Fibroblast of skin of left biceps (primary cell): ENCODE data around the gene C7orf33.
"Not testable (repeated sequence)": the region's sequence is repeated elsewhere in the genome, so short reads cannot be mapped to it uniquely, and the experiment has no call there.

Source experiments
- DNase-seq, 2 experiments: peaks; one replicate each; pipeline ENCODE4 v3.0.0-alpha.2; 2013; ENCODE audit warnings: low read depth in 2 of 2

Gene C7orf33

DNA sequence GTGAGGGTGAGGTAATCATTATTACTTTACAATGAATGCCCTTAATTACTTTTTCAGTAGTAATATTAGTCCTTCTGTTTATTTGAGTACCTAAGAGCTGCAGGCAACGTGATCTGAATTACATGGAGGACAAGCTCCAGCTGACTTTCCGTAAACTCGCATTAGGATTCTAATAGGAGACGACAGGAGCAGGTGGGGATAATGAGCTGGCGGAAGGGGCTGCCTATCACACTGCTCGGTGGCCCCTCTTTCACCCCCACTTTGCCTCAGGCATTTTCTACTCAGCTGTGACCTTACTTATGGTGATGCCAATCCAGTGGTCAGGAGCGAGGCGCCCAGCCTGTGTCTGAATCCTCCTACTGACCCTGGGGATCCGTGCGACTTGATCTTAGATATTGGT lies at the start of gene C7orf33:
C7orf33 (plus strand) TSS at position 296 of the 400 bp plus-strand sequence. CDS start 160 bp downstream, outside the sequence.
- no peak for DNase-seq

GRCh38 chr7:148541891-148542504 lies 48.6 kb upstream of the C7orf33 start:
- no peak for DNase-seq

GRCh38 chr7:148543302-148543701 lies 47.3 kb upstream of the C7orf33 start:
- DNase-seq = no peak

DNA sequence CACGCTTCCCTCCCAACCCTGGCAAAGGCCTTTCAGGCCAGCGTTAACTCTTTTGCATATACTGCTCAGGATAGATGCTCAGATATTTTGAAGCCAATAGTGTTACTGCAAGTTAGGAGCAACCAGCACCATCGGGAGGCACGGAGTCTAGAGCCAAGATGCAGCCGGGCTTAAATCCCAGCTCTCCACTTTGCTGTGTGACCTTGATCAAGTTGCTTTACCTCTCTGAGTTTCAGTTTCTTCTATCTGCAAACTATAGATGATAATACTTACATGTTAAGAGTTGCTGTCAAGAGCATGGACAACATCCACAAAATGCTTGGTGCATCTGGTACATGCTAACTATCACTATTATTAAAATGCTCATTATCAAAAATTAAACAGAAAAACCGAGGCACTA lies 45.4 kb upstream of the C7orf33 start:
- no peak for DNase-seq

DNA sequence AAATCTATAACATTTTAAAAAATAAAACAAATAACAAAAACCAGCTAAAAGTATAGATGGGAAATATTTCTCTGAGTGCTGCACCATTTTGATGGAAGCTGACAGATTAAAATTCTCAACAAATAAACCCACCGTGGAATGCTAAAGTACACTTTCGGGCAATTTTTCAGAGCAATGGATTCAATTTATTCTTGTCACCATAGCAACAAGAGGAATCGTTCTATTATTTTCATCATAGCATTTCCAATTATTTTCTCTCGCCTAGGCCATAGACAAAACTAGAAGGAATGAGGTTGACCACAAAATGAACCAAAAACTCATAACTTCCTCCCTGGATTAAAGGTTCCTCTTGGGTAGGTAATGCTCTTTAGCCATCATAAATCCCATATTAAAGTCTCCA lies 44.6 kb upstream of the C7orf33 start:
- DNase-seq = no peak

GRCh38 chr7:148546857-148547256 lies 43.7 kb upstream of the C7orf33 start:
- no peak for DNase-seq

- DNase-seq = no peak
Observed at GRCh38 chr7:148547951-148548350, 42.6 kb upstream of the C7orf33 start.

GRCh38 chr7:148553979-148554378 lies 36.6 kb upstream of the C7orf33 start:
- DNase-seq = no peak

- no peak for DNase-seq
Observed at GRCh38 chr7:148556892-148557291, 33.7 kb upstream of the C7orf33 start.

GRCh38 chr7:148558914-148559313 lies 31.7 kb upstream of the C7orf33 start:
- no peak for DNase-seq

- no peak for DNase-seq
Observed at GRCh38 chr7:148561099-148561498, 29.5 kb upstream of the C7orf33 start.

DNA sequence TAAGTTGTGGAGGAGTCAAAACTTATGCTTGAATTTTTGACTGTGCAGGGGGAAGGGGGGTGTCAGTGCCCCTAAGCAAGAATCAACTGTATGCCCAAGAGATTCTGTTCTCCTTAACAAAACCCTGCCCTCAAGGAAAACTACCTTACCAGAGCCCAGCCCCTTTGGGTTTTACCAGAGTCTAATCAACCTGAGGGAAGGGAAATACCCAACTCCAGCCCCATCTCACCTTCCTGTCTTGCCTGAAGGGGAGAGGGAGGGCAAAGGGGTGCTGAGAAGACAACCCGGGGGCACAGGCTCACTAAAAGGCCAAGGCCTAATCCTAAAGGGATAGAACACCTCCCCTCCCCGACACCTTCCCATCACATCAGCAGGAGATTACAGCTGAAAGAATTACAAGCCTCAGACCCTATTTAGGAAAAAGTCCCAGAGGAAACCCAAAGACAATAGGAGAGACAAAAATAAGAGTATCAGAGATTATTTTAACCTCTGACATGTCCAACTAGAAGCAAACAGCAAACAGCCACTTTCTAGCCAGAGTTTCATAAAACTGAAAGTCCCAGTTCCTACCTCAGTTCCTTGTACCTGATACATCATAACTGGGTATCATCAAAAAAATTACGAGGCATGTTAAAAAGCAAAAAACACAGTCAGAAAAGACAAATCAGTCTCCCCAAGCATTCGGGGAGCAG lies 26.8 kb upstream of the C7orf33 start:
- DNase-seq = no peak

DNA sequence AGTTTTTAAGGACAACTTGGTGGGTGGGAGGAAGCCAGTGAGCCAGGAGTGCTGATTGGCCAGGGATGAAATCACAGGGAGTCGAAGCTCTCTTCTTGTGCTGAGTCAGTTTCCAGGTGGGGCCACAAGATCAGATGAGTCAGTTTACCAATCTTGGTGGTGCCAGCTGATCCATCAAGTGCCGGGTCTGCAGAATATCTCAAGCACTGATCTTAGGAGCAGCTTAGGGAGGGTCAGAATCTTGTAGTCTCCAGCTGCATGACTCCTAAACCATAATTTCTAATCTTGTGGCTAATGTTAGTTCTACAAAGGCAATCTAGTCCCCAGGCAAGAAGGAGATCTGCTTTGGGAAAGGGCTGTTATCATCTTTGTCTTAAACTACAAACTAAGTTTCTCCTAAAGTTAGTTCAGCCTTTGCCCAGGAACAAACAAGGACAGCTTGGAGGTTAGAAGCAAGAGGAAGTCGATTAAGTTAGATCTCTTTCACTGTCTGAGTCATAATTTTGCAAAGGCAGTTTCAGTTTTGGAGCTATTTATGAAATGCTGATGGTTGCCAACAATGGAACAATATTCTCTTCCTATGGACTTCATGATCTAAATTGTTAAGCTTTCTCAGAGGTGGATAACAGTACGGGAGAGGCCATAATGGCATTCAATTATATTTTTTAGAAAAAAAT lies 26.2 kb upstream of the C7orf33 start:
- DNase-seq = not testable (repeated sequence)

DNA sequence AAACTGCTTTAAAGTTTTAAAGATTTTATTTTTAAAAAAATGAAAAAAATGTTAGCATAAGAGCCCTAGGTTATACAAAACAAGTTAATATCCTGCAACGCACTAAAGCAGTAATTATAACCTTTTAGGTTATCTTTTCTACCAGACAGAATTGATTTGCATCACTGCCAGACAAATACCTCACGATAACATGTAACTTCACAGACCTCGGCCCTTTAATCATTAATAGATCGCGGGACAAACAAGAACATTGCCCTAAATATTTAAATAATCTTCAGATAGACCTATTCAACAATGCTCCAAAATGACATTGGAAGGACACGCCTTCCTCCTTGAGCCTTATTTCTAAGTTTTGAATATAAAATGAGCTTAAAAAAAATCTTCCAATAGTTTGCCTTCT lies 23.8 kb upstream of the C7orf33 start:
- DNase-seq = no peak

DNA sequence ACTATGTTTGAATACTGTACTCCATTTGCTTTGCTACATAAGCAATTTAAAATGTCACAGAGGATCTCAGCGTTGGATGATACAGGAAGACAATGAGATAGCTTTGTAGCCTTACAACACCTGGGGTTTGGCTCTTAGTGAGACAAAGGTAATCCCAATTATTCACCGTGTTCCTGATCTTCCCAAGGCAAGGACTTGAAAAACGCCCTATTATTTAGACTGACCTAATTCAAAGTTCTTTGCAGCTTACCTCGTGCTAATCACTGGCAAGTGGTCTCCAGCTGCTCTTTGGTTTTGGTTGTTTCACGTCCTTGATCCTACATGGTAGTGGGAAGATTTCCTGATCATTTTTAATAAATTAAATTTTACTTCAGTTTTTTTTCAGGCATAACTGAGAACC lies 23.0 kb upstream of the C7orf33 start:
- no peak for DNase-seq

DNA sequence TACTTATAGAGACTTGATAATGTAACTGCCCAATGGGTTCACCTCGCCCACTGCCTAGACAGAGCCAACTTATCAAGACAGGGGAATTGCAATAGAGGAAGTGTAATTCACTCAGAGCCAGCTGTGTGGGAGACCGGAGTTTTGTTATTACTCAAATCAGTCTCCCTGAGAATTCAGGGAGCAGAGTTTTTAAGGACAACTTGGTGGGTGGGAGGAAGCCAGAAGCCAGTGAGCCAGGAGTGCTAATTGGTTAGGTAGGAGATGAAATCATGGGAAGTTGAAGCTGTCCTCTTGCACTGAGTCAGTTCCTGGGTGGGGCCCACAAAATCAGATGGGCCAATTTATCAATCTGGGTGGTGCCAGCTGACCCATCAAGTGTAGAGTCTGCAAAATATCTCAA lies 20.1 kb upstream of the C7orf33 start:
- no peak for DNase-seq

DNA sequence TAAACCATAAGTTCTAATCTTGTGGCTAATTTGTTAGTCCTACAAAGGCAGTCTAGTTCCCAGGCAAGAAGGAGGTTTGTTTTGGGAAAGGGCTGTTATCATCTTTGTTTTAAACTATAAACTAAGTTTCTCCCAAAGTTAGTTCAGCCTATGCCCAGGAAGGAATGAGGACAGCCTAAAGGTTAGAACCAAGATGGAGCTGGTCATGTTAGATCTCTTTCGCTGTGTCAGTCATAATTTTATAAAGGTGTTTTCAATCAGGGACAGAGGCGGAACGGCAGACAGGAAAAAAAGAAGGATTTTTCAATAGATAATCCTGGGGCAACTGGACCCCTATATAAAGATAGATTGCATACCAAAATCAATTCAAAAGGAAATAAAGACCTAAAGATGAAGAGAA lies 19.6 kb upstream of the C7orf33 start:
- not testable (repeated sequence) for DNase-seq

DNA sequence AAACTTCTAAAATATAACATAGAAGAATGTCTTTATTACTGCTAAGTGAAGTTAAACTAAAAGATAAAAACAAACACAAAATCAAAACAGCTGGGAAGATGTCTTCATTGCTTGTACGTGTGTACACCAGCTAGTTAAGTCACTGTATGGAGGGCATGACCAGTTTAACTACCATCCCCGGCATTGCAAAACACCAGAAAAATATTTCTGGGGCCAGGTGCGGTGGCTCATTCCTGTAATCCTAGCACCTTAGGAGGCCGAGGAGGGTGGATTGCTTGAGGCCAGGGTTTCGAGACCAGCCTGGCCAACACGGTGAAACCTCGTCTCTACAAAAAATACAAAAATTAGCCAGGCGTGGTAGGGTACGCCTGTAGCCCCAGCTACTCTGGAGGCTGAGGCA lies 19.2 kb upstream of the C7orf33 start:
- no peak for DNase-seq

GRCh38 chr7:148572067-148572522 lies 18.5 kb upstream of the C7orf33 start:
- DNase-seq = no peak

- not testable (repeated sequence) for DNase-seq
Observed at GRCh38 chr7:148573581-148573980, 17.0 kb upstream of the C7orf33 start.

GRCh38 chr7:148575640-148576411 lies 14.7 kb upstream of the C7orf33 start:
- DNase-seq = peak in 1 of 2 experiments; percentile 11

DNA sequence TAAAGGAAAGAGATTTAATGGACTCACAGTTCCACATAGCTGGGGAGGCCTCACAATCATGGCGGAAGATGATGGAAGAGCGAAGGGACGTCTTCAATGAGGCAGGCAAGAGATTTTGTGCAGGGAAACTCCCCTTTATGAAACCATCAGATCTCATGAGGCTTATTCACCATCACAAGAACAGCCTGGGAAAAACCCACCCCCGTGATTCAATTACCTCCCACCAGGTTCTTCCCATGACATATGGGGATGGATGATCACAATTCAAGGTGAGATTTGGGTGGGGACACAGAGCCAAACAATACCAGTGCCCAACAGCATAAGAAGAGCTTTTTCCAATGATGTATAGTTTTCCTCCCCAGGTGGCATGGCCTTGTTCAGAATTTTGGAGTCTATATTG lies 11.2 kb upstream of the C7orf33 start:
- no peak for DNase-seq
